ENCODE measurements around the gene NR1H2.

The NR1H2 gene

DNA sequence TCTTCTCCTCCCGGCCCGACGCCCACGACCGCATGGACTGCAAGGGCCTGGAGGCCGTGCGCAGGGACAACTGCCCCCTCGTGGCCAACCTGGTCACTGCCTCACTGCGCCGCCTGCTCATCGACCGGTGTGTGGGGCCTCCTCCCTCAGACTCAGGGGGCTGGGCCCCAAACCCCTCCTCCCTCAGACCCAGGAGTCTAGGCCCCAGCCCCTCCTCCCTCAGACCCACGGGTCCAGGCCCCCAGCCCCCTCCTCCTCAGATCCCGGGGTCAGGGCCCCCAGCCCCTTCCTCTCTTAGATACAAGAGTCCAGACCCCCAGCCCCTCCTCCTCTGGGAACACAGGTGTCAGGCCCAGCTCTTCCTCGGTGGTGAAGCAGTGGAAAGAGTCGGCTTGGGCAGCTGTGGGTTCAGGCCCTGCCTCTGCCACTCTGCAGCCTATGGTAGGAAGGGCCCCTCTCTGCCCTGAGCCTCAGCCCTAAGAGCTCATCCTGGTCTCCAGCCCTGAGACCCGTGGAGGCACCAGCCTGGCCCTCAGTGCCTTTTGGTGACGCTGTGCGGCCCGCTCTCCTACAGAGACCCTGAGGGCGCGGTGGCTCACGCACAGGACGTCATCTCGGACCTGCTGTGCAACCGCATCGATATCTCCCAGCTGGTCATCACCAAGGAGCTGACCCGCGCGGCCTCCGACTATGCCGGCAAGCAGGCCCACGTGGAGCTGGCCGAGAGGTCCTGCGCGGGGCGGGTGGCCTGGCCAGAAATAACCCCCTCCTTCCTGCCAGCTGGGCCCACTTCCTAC lies 38.8 kb downstream of the NR1H2 start:
- peak; percentile 46 to 58 (median 46) for DNase-seq
- Histone ChIP-seq H3K9me3 (ENCODE audit: control insufficient read depth, low read length) (no peaks in the 10 kb centered on the region), H3K4me1 (ENCODE audit: control insufficient read depth, insufficient read depth, low read length, poor library complexity, severe bottlenecking) (no peaks in the 10 kb centered on the region), H3K4me3 (ENCODE audit: insufficient read depth, low read depth, low read length, poor library complexity, severe bottlenecking) (no peak overlapping the region), H3K27ac (ENCODE audit: insufficient read depth, low read length, poor library complexity, severe bottlenecking) (no peak overlapping the region), H3K36me3 (ENCODE audit: control insufficient read depth, insufficient read depth, low read length) (no peaks in the 10 kb centered on the region), H3K27me3 (replicated peaks; ENCODE audit: control insufficient read depth, insufficient read depth, low read length, poor library complexity, severe bottlenecking) (peaks cover 8% of the 10 kb centered on the region)

DNA sequence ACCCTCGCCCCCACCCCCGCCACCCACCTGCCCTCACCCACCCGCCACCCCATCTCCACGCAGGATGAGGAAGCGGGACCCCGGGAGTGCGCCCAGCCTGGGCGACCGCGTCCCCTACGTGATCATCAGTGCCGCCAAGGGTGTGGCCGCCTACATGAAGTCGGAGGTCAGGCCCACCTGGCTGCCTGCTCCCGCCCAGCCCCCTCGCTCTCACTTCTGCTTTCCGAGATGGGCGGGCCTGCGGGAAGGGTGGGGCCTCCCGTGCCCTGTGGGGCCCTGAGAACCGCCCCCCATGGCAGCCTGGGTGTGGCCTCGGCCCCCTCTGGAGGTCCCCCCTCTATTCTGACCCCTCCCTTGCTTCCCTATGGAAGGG lies 39.4 kb downstream of the NR1H2 start:
- Histone ChIP-seq H3K4me1 (ENCODE audit: control insufficient read depth, insufficient read depth, low read length, poor library complexity, severe bottlenecking) (no peaks in the 10 kb centered on the region), H3K36me3 (ENCODE audit: control insufficient read depth, insufficient read depth, low read length) (no peaks in the 10 kb centered on the region)
- DNase-seq = no peak

DNA sequence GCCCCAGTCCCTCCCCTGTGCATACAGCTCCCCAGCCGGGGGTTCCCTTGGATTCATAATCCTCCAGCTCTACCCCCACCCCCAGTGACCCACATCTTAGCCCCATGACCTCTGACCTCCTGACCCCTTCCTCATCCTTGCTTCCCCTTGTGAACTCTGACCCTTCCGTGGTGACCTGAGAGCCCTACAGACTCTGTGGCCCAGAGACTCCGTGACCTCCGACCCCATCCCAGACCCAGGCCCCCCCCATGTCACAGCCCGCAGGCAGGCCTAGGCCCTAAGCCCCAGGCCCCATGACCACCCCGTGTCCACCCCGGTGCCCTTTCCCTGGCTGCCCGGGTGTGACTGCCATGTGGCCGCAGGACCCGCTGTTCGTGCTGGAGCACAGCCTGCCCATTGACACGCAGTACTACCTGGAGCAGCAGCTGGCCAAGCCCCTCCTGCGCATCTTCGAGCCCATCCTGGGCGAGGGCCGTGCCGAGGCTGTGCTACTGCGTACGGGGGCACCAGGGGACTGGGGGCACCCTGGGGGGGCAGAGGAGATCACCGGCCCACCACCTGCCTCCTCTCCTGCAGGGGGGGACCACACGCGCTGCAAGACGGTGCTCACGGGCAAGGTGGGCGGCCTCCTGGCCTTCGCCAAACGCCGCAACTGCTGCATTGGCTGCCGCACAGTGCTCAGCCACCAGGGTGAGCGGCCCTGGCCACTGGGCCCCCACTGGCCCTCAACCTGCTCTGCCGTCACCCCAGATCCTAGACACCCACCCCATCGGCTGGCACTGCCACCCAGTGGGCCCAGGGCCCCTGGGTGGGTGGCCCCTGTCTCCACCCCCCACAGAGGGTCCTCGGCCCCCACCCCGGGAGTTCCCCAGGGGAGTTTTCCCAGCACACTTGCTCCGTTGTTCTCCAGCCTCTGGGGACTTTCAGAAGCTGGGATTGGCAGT lies 40.0 kb downstream of the NR1H2 start:
- no peaks in the 10 kb centered on the region for H3K9me3 ChIP-seq (ENCODE audit: control insufficient read depth, low read length)
- peaks cover 8% of the 10 kb centered on the region for H3K27me3 ChIP-seq (replicated peaks; ENCODE audit: control insufficient read depth, insufficient read depth, low read length, poor library complexity, severe bottlenecking)
- no peak for DNase-seq
- H3K4me3 ChIP-seq (ENCODE audit: insufficient read depth, low read depth, low read length, poor library complexity, severe bottlenecking) = no peak overlapping the region
- H3K27ac ChIP-seq (ENCODE audit: insufficient read depth, low read length, poor library complexity, severe bottlenecking) = no peak overlapping the region
- no peaks in the 10 kb centered on the region for H3K36me3 ChIP-seq (ENCODE audit: control insufficient read depth, insufficient read depth, low read length)
- H3K4me1 ChIP-seq (ENCODE audit: control insufficient read depth, insufficient read depth, low read length, poor library complexity, severe bottlenecking) = no peaks in the 10 kb centered on the region

More for the DNA sequence above, 39.4 kb downstream of the NR1H2 start:
- peaks cover 8% of the 10 kb centered on the region for H3K27me3 ChIP-seq (replicated peaks; ENCODE audit: control insufficient read depth, insufficient read depth, low read length, poor library complexity, severe bottlenecking)
- no peaks in the 10 kb centered on the region for H3K9me3 ChIP-seq (ENCODE audit: control insufficient read depth, low read length)
- no peak overlapping the region for H3K27ac ChIP-seq (ENCODE audit: insufficient read depth, low read length, poor library complexity, severe bottlenecking)
- no peak overlapping the region for H3K4me3 ChIP-seq (ENCODE audit: insufficient read depth, low read depth, low read length, poor library complexity, severe bottlenecking)

DNA sequence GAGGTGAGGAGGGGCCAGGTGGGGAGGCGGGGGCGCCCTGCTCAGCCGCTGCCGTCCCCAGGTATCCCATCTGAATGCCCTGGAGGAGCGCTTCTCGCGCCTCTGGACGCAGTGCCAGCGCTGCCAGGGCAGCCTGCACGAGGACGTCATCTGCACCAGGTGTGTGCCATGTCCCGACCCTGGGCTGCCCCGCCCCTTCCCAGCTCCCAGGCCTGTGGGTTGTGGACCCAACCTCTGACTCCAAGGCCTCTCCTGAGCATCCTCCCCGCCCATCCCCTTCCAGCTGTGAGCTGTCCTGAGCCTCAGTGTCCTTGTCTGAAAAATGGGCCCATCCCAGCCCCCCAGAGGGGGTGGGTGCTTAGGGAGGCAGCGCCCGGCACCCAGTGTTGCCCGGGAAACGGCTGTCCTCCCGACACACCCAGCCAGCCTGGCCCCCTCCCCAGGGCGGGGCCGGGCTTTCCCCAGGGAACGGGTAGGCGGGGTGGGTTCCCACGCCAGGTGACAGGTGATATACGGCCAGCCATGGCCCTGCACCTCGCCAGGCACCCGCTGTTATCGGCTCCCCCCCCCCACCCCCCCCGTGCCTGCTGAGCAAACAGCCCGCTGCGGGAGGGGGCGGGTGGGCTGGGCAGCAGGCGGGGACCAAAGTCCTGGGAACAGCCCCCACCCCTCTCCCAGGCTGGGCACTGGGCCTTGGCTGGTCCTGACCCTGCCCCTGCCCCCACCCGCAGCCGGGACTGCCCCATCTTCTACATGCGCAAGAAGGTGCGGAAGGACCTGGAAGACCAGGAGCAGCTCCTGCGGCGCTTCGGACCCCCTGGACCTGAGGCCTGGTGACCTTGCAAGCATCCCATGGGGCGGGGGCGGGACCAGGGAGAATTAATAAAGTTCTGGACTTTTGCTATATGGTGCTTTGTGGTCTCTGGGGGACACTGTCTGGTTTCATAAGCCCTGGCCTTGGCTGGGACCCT lies 41.1 kb downstream of the NR1H2 start:
- H3K27me3 ChIP-seq (replicated peaks; ENCODE audit: control insufficient read depth, insufficient read depth, low read length, poor library complexity, severe bottlenecking) = peaks cover 8% of the 10 kb centered on the region
- DNase-seq = no peak
- no peaks in the 10 kb centered on the region for H3K9me3 ChIP-seq (ENCODE audit: control insufficient read depth, low read length)
- no peaks in the 10 kb centered on the region for H3K4me1 ChIP-seq (ENCODE audit: control insufficient read depth, insufficient read depth, low read length, poor library complexity, severe bottlenecking)
- no peaks in the 10 kb centered on the region for H3K36me3 ChIP-seq (ENCODE audit: control insufficient read depth, insufficient read depth, low read length)
- H3K4me3 ChIP-seq (ENCODE audit: insufficient read depth, low read depth, low read length, poor library complexity, severe bottlenecking) = no peak overlapping the region
- H3K27ac ChIP-seq (ENCODE audit: insufficient read depth, low read length, poor library complexity, severe bottlenecking) = no peak overlapping the region

DNA sequence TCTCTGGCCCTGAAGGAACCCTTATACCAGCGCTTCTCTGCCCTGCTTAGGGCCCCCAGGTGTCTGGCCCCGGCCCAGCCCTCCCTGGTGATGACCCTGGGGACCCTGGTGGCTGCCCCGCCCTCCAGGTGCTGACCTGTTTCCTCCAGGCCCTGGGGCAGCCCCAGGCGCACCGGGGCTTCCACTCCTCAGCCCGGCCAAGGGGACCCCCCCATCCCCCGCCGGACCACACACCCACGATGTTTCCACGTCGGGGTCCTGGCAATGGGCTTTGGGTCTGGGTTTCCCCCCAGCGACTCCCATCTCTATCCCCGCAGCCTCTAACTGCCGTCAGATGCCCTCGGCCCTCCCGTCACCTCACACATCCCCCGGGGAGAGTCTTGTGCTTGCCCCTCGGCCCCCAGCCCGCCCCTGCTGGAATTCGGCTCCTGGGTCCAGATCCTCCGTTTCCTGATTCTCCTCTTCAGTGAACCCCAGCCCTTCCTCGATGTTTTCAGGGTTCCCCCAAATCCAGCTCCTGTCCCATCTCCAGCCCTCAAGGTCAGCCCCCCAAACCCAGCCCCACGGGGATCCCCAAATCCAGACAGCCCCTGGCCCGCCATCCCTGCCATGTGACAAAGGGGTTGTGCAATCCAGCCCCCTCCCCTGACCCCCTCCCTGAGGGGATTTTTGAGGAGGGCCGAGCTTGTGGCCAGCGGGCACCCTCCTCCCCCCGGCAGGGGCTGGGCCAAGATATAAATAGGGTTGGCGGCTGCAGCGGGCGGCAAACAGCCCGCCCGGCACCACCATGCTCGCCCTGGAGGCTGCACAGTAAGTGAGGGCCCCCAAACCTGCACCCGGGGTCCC lies 42.1 kb downstream of the NR1H2 start, which contains the start of gene SPIB:
SPIB (plus strand) TSS at position 763 of the 846 bp plus-strand sequence; CDS start at position 788, 25 bp downstream.
- Histone ChIP-seq H3K36me3 (ENCODE audit: control insufficient read depth, insufficient read depth, low read length) (no peaks in the 10 kb centered on the region), H3K27me3 (replicated peaks; ENCODE audit: control insufficient read depth, insufficient read depth, low read length, poor library complexity, severe bottlenecking) (peaks cover 8% of the 10 kb centered on the region), H3K27ac (ENCODE audit: insufficient read depth, low read length, poor library complexity, severe bottlenecking) (no peak within 1 kb of the TSS), H3K4me1 (ENCODE audit: control insufficient read depth, insufficient read depth, low read length, poor library complexity, severe bottlenecking) (no peaks in the 10 kb centered on the region), H3K9me3 (ENCODE audit: control insufficient read depth, low read length) (no peaks in the 10 kb centered on the region), H3K4me3 (ENCODE audit: insufficient read depth, low read depth, low read length, poor library complexity, severe bottlenecking) (no peak within 1 kb of the TSS)
- no peak for DNase-seq

DNA sequence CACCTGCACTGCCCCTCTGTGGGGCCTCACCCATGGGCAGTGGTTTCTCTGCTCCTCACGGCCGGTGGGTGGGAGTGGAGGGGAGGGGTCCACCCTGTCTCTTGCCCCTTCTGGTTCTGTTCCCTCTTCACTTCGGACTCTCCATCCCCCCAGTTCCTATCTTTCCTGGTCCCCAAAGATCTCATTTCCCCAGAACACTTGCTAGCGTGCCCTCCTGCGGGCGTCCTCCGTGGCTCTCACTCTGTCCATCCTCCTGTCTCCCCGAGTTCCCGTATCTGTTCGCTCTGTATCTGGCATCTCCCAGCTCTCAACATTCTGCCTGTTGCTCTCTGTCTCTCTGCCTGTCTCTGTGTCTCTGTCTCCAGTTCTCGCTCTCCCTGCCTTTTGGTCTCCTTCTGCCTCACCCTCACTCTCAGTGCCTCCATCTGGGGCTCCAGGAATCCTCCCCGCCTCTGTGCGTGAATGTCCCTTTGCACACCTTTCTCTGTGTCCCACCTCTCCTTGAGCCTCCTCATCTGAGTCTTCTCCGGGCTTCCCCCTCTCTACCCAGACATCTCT lies 42.8 kb downstream of the NR1H2 start:
- no peaks in the 10 kb centered on the region for H3K36me3 ChIP-seq (ENCODE audit: control insufficient read depth, insufficient read depth, low read length)
- no peaks in the 10 kb centered on the region for H3K4me1 ChIP-seq (ENCODE audit: control insufficient read depth, insufficient read depth, low read length, poor library complexity, severe bottlenecking)
- peaks cover 8% of the 10 kb centered on the region for H3K27me3 ChIP-seq (replicated peaks; ENCODE audit: control insufficient read depth, insufficient read depth, low read length, poor library complexity, severe bottlenecking)
- H3K4me3 ChIP-seq (ENCODE audit: insufficient read depth, low read depth, low read length, poor library complexity, severe bottlenecking) = no peak overlapping the region
- no peak overlapping the region for H3K27ac ChIP-seq (ENCODE audit: insufficient read depth, low read length, poor library complexity, severe bottlenecking)
- H3K9me3 ChIP-seq (ENCODE audit: control insufficient read depth, low read length) = no peaks in the 10 kb centered on the region
- DNase-seq = no peak

DNA sequence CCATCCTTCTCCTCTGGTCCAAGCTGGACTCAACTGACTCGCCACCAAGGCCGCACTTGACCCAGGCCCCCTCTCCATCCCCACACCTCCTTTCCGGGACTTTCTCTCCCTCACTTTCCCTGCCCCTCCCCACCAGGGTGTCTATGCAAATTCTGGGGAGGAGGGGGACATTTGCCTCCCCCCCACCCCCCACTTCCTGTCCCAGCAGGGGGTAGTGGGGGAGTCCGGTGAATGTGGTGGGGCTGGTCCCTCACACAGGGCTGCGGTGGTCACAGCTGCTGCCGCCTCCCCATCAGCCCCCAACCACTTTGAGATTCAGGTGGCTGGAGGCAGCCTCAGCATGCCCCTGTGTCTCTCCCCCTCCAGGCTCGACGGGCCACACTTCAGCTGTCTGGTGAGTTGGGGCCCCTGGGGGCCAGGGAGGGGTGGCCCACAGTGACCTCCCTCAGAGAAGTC lies 43.4 kb downstream of the NR1H2 start:
- H3K27ac ChIP-seq (ENCODE audit: insufficient read depth, low read length, poor library complexity, severe bottlenecking) = no peak overlapping the region

DNA sequence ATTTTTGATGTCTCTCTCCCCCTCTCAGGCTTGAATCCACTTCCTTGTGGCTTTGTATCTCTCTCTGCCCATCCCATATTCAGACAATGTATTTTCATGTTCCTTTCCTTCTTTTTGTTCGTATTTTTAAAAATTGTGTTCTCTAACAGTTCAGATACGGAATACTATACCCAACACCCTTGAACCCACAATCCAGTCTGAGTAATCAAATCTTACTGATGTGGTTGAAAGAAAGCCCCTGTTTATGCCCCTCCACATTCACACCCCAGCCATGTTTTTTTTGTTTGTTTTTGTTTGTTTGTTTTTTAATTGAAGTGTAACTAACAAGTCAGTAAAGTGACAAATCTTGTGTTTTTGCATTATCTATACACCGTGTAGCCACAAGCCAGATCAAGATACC lies 43.9 kb downstream of the NR1H2 start:
- Histone ChIP-seq H3K4me3 (ENCODE audit: insufficient read depth, low read depth, low read length, poor library complexity, severe bottlenecking) (no peak overlapping the region), H3K27ac (ENCODE audit: insufficient read depth, low read length, poor library complexity, severe bottlenecking) (no peak overlapping the region), H3K9me3 (ENCODE audit: control insufficient read depth, low read length) (no peaks in the 10 kb centered on the region), H3K27me3 (replicated peaks; ENCODE audit: control insufficient read depth, insufficient read depth, low read length, poor library complexity, severe bottlenecking) (peaks cover 8% of the 10 kb centered on the region), H3K4me1 (ENCODE audit: control insufficient read depth, insufficient read depth, low read length, poor library complexity, severe bottlenecking) (no peaks in the 10 kb centered on the region), H3K36me3 (ENCODE audit: control insufficient read depth, insufficient read depth, low read length) (no peaks in the 10 kb centered on the region)
- DNase-seq = no peak

More for the DNA sequence above, 43.4 kb downstream of the NR1H2 start:
- Histone ChIP-seq H3K36me3 (ENCODE audit: control insufficient read depth, insufficient read depth, low read length) (no peaks in the 10 kb centered on the region), H3K4me1 (ENCODE audit: control insufficient read depth, insufficient read depth, low read length, poor library complexity, severe bottlenecking) (no peaks in the 10 kb centered on the region), H3K27me3 (replicated peaks; ENCODE audit: control insufficient read depth, insufficient read depth, low read length, poor library complexity, severe bottlenecking) (peaks cover 8% of the 10 kb centered on the region), H3K9me3 (ENCODE audit: control insufficient read depth, low read length) (no peaks in the 10 kb centered on the region), H3K4me3 (ENCODE audit: insufficient read depth, low read depth, low read length, poor library complexity, severe bottlenecking) (no peak overlapping the region)
- no peak for DNase-seq

All from effector memory CD4-positive, alpha-beta T cell (primary cell).